Activated T-cell treated with anti-CD3 and anti-CD28 coated beads, Interleukin-2, amount 50 U/mL, for 1 hour (primary cell): Measurements from ENCODE around the gene NKX1-2.
A peak's percentile ranks its signal among the peaks of the same experiment; 100 is the strongest.

Source experiments
- DNase-seq: peaks from one replicate; pipeline ENCODE4 v3.0.0-alpha.2; 2020

The NKX1-2 gene

DNA sequence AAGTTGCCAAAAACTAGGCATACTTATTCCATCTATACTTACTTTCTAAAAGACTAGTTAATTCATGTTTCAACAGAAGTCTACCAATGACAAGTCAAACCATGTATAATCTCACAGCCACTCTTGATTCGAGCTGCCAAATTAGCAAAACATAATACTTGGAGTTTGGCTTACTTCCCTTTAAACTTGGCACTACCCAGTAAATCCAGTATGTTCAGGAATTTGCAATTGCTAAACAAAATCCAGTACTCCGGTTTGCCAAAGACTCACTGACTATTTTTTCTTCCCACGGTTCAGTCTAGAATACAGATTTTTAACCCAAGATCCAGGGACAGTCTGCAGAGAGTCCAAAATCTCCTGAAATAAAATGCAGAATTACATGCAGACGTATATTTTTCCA lies 35.8 kb downstream of the NKX1-2 start:
- DNase-seq, result no peak

DNA sequence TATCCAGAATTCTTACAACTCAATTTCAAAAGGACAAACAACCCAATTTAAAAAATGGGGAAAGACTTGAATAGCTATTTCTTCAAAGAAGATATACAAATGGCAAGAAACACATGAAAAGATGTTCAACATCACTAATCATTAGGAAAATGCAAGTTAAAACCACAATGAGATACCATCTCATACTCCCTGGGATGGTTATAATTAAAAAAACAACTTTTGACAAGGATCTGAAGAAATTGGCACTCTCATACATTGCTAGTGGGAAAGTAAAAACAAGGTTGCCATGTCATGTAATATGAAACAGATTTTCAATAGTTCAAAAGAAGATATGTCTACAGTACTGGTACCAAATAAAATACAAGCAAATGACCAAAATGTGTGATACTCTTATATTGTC lies 40.1 kb downstream of the NKX1-2 start:
- DNase-seq, result no peak

- DNase-seq, result no peak
Observed at GRCh38 chr10:124408357-124408756, 41.5 kb downstream of the NKX1-2 start.

- no peak for DNase-seq
Observed at GRCh38 chr10:124407456-124407855, 42.4 kb downstream of the NKX1-2 start.

DNA sequence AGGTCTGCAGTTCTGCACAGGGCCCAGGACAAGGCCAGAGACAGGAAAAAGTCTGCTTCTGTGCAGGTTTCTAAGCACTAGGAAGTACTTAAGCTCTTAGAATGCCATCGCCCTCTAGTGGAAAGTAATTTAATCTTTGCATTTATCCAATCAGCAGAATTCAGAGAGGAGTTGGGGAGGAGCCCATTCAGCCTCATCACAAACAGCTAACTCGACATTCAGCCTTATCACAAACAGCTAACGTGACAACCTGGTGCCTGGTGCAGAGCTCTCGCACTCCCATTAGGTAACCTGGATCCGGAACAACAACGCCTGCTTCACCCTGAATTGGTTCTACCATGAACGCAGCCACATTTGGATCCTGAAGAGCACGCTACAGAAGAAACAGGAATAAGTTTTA lies 46.3 kb downstream of the NKX1-2 start:
- DNase-seq, result peak; percentile 20

GRCh38 chr10:124402273-124402672 lies 47.6 kb downstream of the NKX1-2 start:
- no peak for DNase-seq

DNA sequence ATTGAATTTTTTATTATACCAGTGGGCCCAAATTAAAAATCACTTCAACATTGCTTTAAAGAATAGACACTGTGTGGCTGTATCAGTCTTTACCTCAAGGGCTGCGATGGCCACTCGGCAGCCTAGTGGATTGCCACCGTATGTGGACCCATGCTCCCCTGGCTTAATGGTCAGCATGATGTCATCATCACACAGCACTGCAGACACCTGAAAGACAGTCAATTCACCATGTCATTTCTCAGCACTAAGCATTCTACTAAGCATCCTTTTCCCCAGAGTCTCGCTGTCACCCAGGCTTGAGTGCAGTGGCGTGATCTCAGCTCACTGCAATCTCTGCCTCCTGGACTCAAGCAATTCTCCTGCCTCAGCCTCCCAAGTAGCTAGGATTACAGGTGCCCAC lies 48.2 kb downstream of the NKX1-2 start:
- no peak for DNase-seq
